GM23338 (cell line): Measurements from ENCODE around the gene P4HTM.

Source experiments
- CTCF ChIP-seq, 2 experiments: fragments of 200-600 bp in 1 of 2; sonication (generic) in 1 of 2; conservative IDR thresholded peaks; 2 replicates each; pipeline versions ENCODE4 v1.5.1 to v1.6.1; 2016 to 2017; ENCODE audit warnings: antibody characterized with exemption in 2 of 2, low read depth in 2 of 2, mild to moderate bottlenecking in 2 of 2, moderate library complexity in 1 of 2
- JUNB ChIP-seq: IDR thresholded peaks from one replicate; pipeline ENCODE4 v1.6.1; 2016; ENCODE audit warnings: antibody characterized with exemption; ENCODE audit not compliant: unreplicated experiment

GRCh38 chr3:49001155-49001554 lies 11.1 kb downstream of the P4HTM start:
- TF ChIP-seq CTCF (conservative IDR thresholded peaks at IDR 0.05; ENCODE audit: low read depth in 2 of 2) (no peak; a peak in 1 of 4 replicates), JUNB (no peak)
